GM12891 (cell line): Measurements from ENCODE around the gene NCKAP5.

Source experiments
- POLR2A ChIP-seq: IDR thresholded peaks from 2 replicates; pipeline ENCODE4 v1.6.1; 2011; ENCODE audit warnings: low read depth, low read length, control low read depth
- POLR2AphosphoS5 ChIP-seq: IDR thresholded peaks from 2 replicates; pipeline ENCODE4 v1.6.1; 2011; ENCODE audit warnings: low read depth, low read length, control low read depth
- TAF1 ChIP-seq: IDR thresholded peaks from 2 replicates; pipeline ENCODE4 v1.6.1; 2011; ENCODE audit warnings: low read depth, low read length, control low read depth

GRCh38 chr2:132963161-132963560, 605.1 kb downstream of the NCKAP5 start:
- TF ChIP-seq POLR2AphosphoS5, result no peak
- TF ChIP-seq TAF1, result no peak
- TF ChIP-seq POLR2A, result no peak
